ENCODE measurements around the gene PLEKHA4. TPM values are rescaled to one million over a fixed set of nuclear protein-coding genes. Genes with fewer than 3 reads are reported as not detected.

PLEKHA4 gene
- total and polyA plus RNA-seq, 2 of the 13 experiments (the other 11 are each of a cell fraction or from before 2014, with no cell fraction given), result 4.8 to 6.0 TPM

DNA sequence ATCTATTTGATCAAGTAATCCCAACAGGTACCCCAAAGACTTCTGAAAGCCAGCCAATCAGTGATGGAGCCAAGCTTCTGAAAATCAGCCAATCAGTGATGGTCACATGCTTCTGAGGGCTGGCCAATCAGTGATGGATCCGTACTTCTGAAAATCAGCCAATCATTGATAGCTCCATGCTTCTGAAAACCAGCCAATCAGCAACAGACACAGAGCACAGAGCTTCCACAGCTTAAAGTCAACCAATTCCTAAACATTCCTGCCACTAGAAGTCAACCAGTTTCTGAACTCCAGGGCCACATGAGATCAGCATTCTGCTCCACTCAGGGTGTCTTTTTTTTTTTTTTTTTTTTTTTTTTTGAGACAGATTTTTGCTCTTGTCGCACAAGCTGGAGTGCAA is 23.9 kb downstream of the PLEKHA4 start:
- no peak overlapping the region for H2AFZ ChIP-seq (ENCODE audit: low read length)
- BruUV-seq (replicated peaks), result no TSS peak
- H3K9ac ChIP-seq (ENCODE audit: insufficient read depth, low read depth, low read length), result no peak overlapping the region
- peaks cover 6% of the 10 kb centered on the region for H3K4me1 ChIP-seq (ENCODE audit: insufficient read depth, low read length)
- FAIRE-seq (peak; percentile 78), ATAC-seq (peak; percentile 84), DNase-seq (ENCODE audit: low spot score) (peak; percentile 82)
- ChIA-PET CTCF (ENCODE audit: low intra/inter-chr PET ratio, low total read pairs) (no interaction called here), POLR2A (interaction anchor here (0.7 to 1.4 kb wide), 7 partner anchors 27 to 126 kb away, joined by 3 to 7 read pairs (median 4); partner anchors contain the start of gene PPP1R15A)
- H3K36me3 ChIP-seq (replicated peaks in 1 of 2; ENCODE audit: control insufficient read depth in 1 of 2, insufficient read depth in 2 of 2, low read length in 2 of 2), result peaks cover 0 to 5% of the 10 kb centered on the region in 2 experiments; a peak in 2 of 5 replicates
- H3K27me3 ChIP-seq (ENCODE audit: control insufficient read depth in 1 of 2, insufficient read depth in 2 of 2, low read length in 2 of 2), result no peaks in the 10 kb centered on the region
- 95% methylated on average over 2 of the region's 2 CpGs for WGBS (ENCODE audit: low lambda C conversion rate)
- no peak overlapping the region for H3K27ac ChIP-seq (ENCODE audit: extremely low read length, insufficient read depth, low read length)
- H3K4me2 ChIP-seq (ENCODE audit: low read depth, low read length), result no peak overlapping the region
- in situ Hi-C loops (cut with HindIII; ENCODE audit: extremely low pct_ligation_motif_present, low pct_unique_long_range_greater_than_20kb), result loop anchor here (5.0 kb wide), 1 partner anchor 197 kb away; the partner anchor contains the start of gene CA11
- H3K79me2 ChIP-seq (ENCODE audit: insufficient read depth, low read length), result no peaks in the 10 kb centered on the region
- TF ChIP-seq BRF2 (CRISPR knock-in tag; IDR thresholded peaks at IDR 0.05) (no peak), NFYB (CRISPR knock-in tag; IDR thresholded peaks at IDR 0.05) (peak; percentile 69), STAG1 (CRISPR knock-in tag; IDR thresholded peaks at IDR 0.05) (peak; percentile 13; the same call in 1 of the 2 replicates), KDM4B (CRISPR knock-in tag; IDR thresholded peaks at IDR 0.05) (no peak), NFYC (CRISPR knock-in tag; IDR thresholded peaks at IDR 0.05) (peak; percentile 75), TEAD3 (CRISPR knock-in tag; optimal IDR thresholded peaks at IDR 0.05; ENCODE audit: borderline replicate concordance) (peak; percentile 93)
- TF ChIP-seq, protein P1, sequence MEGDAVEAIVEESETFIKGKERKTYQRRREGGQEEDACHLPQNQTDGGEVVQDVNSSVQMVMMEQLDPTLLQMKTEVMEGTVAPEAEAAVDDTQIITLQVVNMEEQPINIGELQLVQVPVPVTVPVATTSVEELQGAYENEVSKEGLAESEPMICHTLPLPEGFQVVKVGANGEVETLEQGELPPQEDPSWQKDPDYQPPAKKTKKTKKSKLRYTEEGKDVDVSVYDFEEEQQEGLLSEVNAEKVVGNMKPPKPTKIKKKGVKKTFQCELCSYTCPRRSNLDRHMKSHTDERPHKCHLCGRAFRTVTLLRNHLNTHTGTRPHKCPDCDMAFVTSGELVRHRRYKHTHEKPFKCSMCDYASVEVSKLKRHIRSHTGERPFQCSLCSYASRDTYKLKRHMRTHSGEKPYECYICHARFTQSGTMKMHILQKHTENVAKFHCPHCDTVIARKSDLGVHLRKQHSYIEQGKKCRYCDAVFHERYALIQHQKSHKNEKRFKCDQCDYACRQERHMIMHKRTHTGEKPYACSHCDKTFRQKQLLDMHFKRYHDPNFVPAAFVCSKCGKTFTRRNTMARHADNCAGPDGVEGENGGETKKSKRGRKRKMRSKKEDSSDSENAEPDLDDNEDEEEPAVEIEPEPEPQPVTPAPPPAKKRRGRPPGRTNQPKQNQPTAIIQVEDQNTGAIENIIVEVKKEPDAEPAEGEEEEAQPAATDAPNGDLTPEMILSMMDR (CRISPR knock-in tag; IDR thresholded peaks at IDR 0.05), result peak; percentile 41
- H3K9me3 ChIP-seq (ENCODE audit: low read length), result no peaks in the 10 kb centered on the region
- no peak overlapping the region for H3K4me3 ChIP-seq (replicated peaks in 1 of 3; ENCODE audit: insufficient read depth in 1 of 3, low read depth in 2 of 3, low read length in 3 of 3)
- intact Hi-C loops (cut with micrococcal nuclease; ENCODE audit: unreplicated experiment), result no loop called here
- H4K20me1 ChIP-seq (ENCODE audit: insufficient read depth, low read length), result no peaks in the 10 kb centered on the region
